HUES6 (cell line): ENCODE data around the gene LIMS3.
"Not testable (repeated sequence)": the region's sequence is repeated elsewhere in the genome, so short reads cannot be mapped to it uniquely, and the experiment has no call there.

Experiments used
- H3K27ac ChIP-seq: 2 replicates; pipeline ENCODE4 v1.7.0; 2013; ENCODE audit warnings: low read depth, mild to moderate bottlenecking, low read length, inconsistent platforms
- H3K27me3 ChIP-seq: 2 replicates; pipeline ENCODE4 v1.6.1; 2013; ENCODE audit warnings: low read length; ENCODE audit not compliant: control insufficient read depth, insufficient read depth
- H3K36me3 ChIP-seq: 2 replicates; pipeline ENCODE4 v1.6.1; 2013; ENCODE audit warnings: low read length; ENCODE audit not compliant: control insufficient read depth, insufficient read depth
- H3K4me1 ChIP-seq: 2 replicates; pipeline ENCODE4 v1.6.1; 2013; ENCODE audit warnings: low read length; ENCODE audit not compliant: control insufficient read depth, insufficient read depth
- H3K4me3 ChIP-seq: 2 replicates; pipeline ENCODE4 v1.5.1; 2013; ENCODE audit warnings: low read depth, low read length
- H3K9ac ChIP-seq: one replicate; pipeline ENCODE4 v1.6.1; 2013; ENCODE audit warnings: mild to moderate bottlenecking, low read length
- H3K9me3 ChIP-seq: 2 replicates; pipeline ENCODE4 v1.6.1; 2013; ENCODE audit warnings: low read depth, low read length; ENCODE audit not compliant: control insufficient read depth, insufficient read depth

The LIMS3 gene

GRCh38 chr2:109927803-109928202 is 29.3 kb downstream of the LIMS3 start:
- H3K36me3 ChIP-seq = not testable (repeated sequence)

GRCh38 chr2:109929222-109929621 is 30.7 kb downstream of the LIMS3 start:
- H3K36me3 ChIP-seq, H3K27ac ChIP-seq, H3K4me1 ChIP-seq, H3K4me3 ChIP-seq, H3K27me3 ChIP-seq, H3K9ac ChIP-seq, H3K9me3 ChIP-seq: not testable (repeated sequence)

More at GRCh38 chr2:109927803-109928202, 29.3 kb downstream of the LIMS3 start:
- H3K4me1 ChIP-seq, H3K27me3 ChIP-seq, H3K4me3 ChIP-seq, H3K9me3 ChIP-seq, H3K27ac ChIP-seq, H3K9ac ChIP-seq: not testable (repeated sequence)

GRCh38 chr2:109936534-109936933 is 38.0 kb downstream of the LIMS3 start:
- not testable (repeated sequence) for H3K36me3 ChIP-seq, H3K4me1 ChIP-seq, H3K9me3 ChIP-seq, H3K9ac ChIP-seq, H3K27ac ChIP-seq, H3K4me3 ChIP-seq, H3K27me3 ChIP-seq

- H3K9me3 ChIP-seq, H3K27me3 ChIP-seq, H3K4me3 ChIP-seq, H3K4me1 ChIP-seq, H3K36me3 ChIP-seq, H3K9ac ChIP-seq, H3K27ac ChIP-seq: not testable (repeated sequence)
These were observed 46.9 kb downstream of the LIMS3 start for GRCh38 chr2:109945362-109945761.

GRCh38 chr2:109947262-109947958 is 48.9 kb downstream of the LIMS3 start:
- H3K27ac ChIP-seq, H3K9ac ChIP-seq, H3K4me1 ChIP-seq, H3K9me3 ChIP-seq, H3K27me3 ChIP-seq, H3K4me3 ChIP-seq, H3K36me3 ChIP-seq: not testable (repeated sequence)

- not testable (repeated sequence) for H3K9me3 ChIP-seq, H3K4me1 ChIP-seq, H3K9ac ChIP-seq, H3K27ac ChIP-seq, H3K27me3 ChIP-seq, H3K4me3 ChIP-seq, H3K36me3 ChIP-seq
These were observed 49.6 kb downstream of the LIMS3 start for GRCh38 chr2:109947959-109948520.

GRCh38 chr2:109950146-109950843 is 51.8 kb downstream of the LIMS3 start:
- not testable (repeated sequence) for H3K9me3 ChIP-seq, H3K27ac ChIP-seq, H3K4me1 ChIP-seq, H3K9ac ChIP-seq, H3K4me3 ChIP-seq, H3K27me3 ChIP-seq, H3K36me3 ChIP-seq

GRCh38 chr2:109963942-109964341 is 65.5 kb downstream of the LIMS3 start:
- not testable (repeated sequence) for H3K36me3 ChIP-seq, H3K4me1 ChIP-seq, H3K27ac ChIP-seq, H3K9ac ChIP-seq, H3K4me3 ChIP-seq, H3K9me3 ChIP-seq, H3K27me3 ChIP-seq

GRCh38 chr2:109965482-109965881 is 67.0 kb downstream of the LIMS3 start:
- H3K36me3 ChIP-seq, H3K9ac ChIP-seq, H3K9me3 ChIP-seq, H3K27me3 ChIP-seq, H3K27ac ChIP-seq, H3K4me3 ChIP-seq, H3K4me1 ChIP-seq: not testable (repeated sequence)

GRCh38 chr2:109966107-109966736 is 67.7 kb downstream of the LIMS3 start:
- H3K4me3 ChIP-seq, H3K9me3 ChIP-seq, H3K27ac ChIP-seq, H3K27me3 ChIP-seq, H3K36me3 ChIP-seq, H3K4me1 ChIP-seq, H3K9ac ChIP-seq: not testable (repeated sequence)

- H3K9ac ChIP-seq, H3K27ac ChIP-seq, H3K9me3 ChIP-seq, H3K4me3 ChIP-seq, H3K4me1 ChIP-seq, H3K27me3 ChIP-seq, H3K36me3 ChIP-seq: not testable (repeated sequence)
These were observed 68.4 kb downstream of the LIMS3 start for GRCh38 chr2:109966858-109967257.
